HepG2 (cell line): ENCODE measurements around the gene UNC93A. TPM values are rescaled to one million over a fixed set of nuclear protein-coding genes. Genes with fewer than 3 reads are reported as not detected.

ENCODE experiments used
- ATF1 ChIP-seq: IDR thresholded peaks from 2 replicates; pipeline ENCODE4 v1.6.1; 2016; ENCODE audit warnings: mild to moderate bottlenecking, control low read depth
- CENPT ChIP-seq: sonication (generic); formaldehyde crosslinking; IDR thresholded peaks from 2 replicates; pipeline ENCODE4 v1.8.0; 2022; ENCODE audit warnings: low read depth, mild to moderate bottlenecking, moderate library complexity, missing genetic modification reagents
- GABPA ChIP-seq, 2 experiments: IDR thresholded peaks; 2 replicates each; pipeline ENCODE4 v1.6.1; 2011 to 2016; ENCODE audit warnings: low read depth in 2 of 2, low read length in 1 of 2, missing biosample characterization in 1 of 2, missing genetic modification characterization in 1 of 2
- GZF1 ChIP-seq: sonication (generic); formaldehyde crosslinking; IDR thresholded peaks from 2 replicates; pipeline ENCODE4 v1.5.1; 2020; ENCODE audit warnings: mild to moderate bottlenecking, missing genetic modification reagents
- HDAC6 ChIP-seq: fragments of 200-600 bp; sonication (generic); IDR thresholded peaks from 2 replicates; pipeline ENCODE4 v1.7.0; 2017; ENCODE audit warnings: mild to moderate bottlenecking, antibody characterized with exemption, low read length, low read depth
- HNRNPK ChIP-seq: fragments of 200-400 bp; formaldehyde crosslinking; IDR thresholded peaks from 2 replicates; pipeline ENCODE4 v1.6.1; 2018; ENCODE audit warnings: low read length, low read depth, moderate library complexity, mild to moderate bottlenecking; ENCODE audit not compliant: poor library complexity, severe bottlenecking
- TBL1XR1 ChIP-seq: fragments of 150-350 bp; IDR thresholded peaks from 2 replicates; pipeline ENCODE4 v1.6.1; 2014; ENCODE audit warnings: borderline replicate concordance, low read length; ENCODE audit not compliant: partially characterized antibody
- ZNF550 ChIP-seq: sonication (generic); formaldehyde crosslinking; IDR thresholded peaks from 2 replicates; pipeline ENCODE4 v1.4.0; 2020; ENCODE audit warnings: mild to moderate bottlenecking, missing genetic modification reagents, borderline replicate concordance
- ZNF780A ChIP-seq: sonication (generic); formaldehyde crosslinking; IDR thresholded peaks from 2 replicates; pipeline ENCODE4 v1.8.0; 2022; ENCODE audit warnings: mild to moderate bottlenecking, missing genetic modification reagents, moderate library complexity
- polyA plus RNA-seq, 8 experiments: library from polyadenylated mRNA; depleted of rRNA in 3 of 8; stranded (reverse) in 7 of 8; unstranded in 1 of 8; fragments of >200 nt; fragmentation: Illumina TruSeq in 4 of 8; extraction: Trizol in 4 of 8; gene quantifications; 2 replicates each; pipeline versions ENCODE4 v1.2.1 to v1.2.3, GENCODE V29; 2011 to 2016; ENCODE audit warnings: low read depth in 4 of 8, missing spikeins in 1 of 8, mixed read lengths in 1 of 8; ENCODE audit not compliant: insufficient read depth in 1 of 8
- total RNA-seq, 5 experiments: library from RNA; depleted of rRNA; stranded (reverse); fragments of >200 nt; fragmentation: Illumina TruSeq; extraction: Trizol; gene quantifications; 2 replicates each; pipeline ENCODE4 v1.2.3, GENCODE V29; 2016; ENCODE audit warnings: low read depth in 1 of 5
- TF ChIP-seq, protein P1 (sequence below): sonication (generic); formaldehyde crosslinking; IDR thresholded peaks from 2 replicates; pipeline ENCODE4 v1.5.1; 2020; ENCODE audit warnings: mild to moderate bottlenecking, missing genetic modification reagents, borderline replicate concordance
- TF ChIP-seq, protein P2 (sequence below): sonication (generic); formaldehyde crosslinking; IDR thresholded peaks from 2 replicates; pipeline ENCODE4 v1.4.0; 2020; ENCODE audit warnings: mild to moderate bottlenecking, low read depth, missing genetic modification reagents
- TF ChIP-seq, protein P3 (sequence below): IDR thresholded peaks from 2 replicates; pipeline ENCODE4 v1.6.1; 2012; ENCODE audit warnings: inconsistent platforms
- TF ChIP-seq, protein P4 (sequence below): sonication (generic); formaldehyde crosslinking; conservative IDR thresholded peaks from 2 replicates; pipeline ENCODE4 v1.5.0; 2020; ENCODE audit warnings: missing genetic modification reagents
- TF ChIP-seq, protein P5 (sequence below): IDR thresholded peaks from 2 replicates; pipeline ENCODE4 v1.6.1; 2016; ENCODE audit warnings: control low read depth

UNC93A gene
- total and polyA plus RNA-seq, 2 of the 13 experiments (the other 11 are each of a cell fraction or from before 2014, with no cell fraction given): 11.0 to 42.7 TPM

DNA sequence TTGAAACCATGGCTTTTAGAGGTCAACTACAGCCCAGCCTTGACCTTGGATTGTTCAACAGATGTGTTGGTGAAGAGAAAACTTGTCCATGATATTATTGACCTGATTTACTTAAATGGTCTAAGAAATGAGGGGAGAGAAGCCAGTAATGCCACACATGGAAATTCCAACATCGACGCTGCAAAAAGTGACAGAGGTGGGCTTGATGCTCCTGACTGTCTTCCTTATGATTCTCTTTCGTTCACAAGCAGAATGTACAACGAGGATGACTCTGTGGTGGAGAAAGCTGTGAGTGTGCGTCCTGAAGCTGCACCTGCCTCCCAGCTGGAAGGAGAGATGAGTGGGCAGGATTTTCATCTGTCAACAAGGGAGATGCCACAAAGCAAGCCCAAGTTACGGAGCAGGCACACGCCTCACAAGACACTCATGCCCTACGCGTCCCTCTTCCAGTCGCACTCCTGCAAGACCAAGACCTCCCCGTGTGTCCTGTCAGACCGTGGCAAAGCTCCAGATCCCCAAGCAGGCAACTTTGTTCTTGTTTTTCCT, 50.0 kb downstream of the UNC93A start (continued):
- TF ChIP-seq, protein P1, sequence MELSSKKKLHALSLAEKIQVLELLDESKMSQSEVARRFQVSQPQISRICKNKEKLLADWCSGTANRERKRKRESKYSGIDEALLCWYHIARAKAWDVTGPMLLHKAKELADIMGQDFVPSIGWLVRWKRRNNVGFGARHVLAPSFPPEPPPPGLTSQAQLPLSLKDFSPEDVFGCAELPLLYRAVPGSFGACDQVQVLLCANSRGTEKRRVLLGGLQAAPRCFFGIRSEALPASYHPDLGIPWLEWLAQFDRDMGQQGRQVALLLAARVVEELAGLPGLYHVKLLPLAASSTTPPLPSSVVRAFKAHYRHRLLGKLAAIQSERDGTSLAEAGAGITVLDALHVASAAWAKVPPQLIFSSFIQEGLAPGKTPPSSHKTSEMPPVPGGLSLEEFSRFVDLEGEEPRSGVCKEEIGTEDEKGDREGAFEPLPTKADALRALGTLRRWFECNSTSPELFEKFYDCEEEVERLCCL: no peak
- TF ChIP-seq ZNF780A (CRISPR knock-in tag) (no peak), GABPA (IDR thresholded peaks at IDR 0.05; ENCODE audit: low read depth, low read length) (no peak), GABPA (CRISPR knock-in tag; IDR thresholded peaks at IDR 0.05; ENCODE audit: low read depth) (no peak), GZF1 (CRISPR knock-in tag) (no peak), TBL1XR1 (no peak), CENPT (CRISPR knock-in tag) (no peak), ZNF550 (CRISPR knock-in tag) (0 out of 2 replicates have a peak, but pooled peaks have one; percentile 38), HNRNPK (no peak), HDAC6 (no peak), ATF1 (CRISPR knock-in tag) (no peak)
- TF ChIP-seq, protein P2, sequence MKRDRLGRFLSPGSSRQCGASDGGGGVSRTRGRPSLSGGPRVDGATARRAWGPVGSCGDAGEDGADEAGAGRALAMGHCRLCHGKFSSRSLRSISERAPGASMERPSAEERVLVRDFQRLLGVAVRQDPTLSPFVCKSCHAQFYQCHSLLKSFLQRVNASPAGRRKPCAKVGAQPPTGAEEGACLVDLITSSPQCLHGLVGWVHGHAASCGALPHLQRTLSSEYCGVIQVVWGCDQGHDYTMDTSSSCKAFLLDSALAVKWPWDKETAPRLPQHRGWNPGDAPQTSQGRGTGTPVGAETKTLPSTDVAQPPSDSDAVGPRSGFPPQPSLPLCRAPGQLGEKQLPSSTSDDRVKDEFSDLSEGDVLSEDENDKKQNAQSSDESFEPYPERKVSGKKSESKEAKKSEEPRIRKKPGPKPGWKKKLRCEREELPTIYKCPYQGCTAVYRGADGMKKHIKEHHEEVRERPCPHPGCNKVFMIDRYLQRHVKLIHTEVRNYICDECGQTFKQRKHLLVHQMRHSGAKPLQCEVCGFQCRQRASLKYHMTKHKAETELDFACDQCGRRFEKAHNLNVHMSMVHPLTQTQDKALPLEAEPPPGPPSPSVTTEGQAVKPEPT (CRISPR knock-in tag): 0 out of 2 replicates have a peak, but pooled peaks have one; percentile 64
- TF ChIP-seq, protein P3, sequence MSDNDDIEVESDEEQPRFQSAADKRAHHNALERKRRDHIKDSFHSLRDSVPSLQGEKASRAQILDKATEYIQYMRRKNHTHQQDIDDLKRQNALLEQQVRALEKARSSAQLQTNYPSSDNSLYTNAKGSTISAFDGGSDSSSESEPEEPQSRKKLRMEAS: 0 out of 2 replicates have a peak, but pooled peaks have one; percentile 27
- TF ChIP-seq, protein P4, sequence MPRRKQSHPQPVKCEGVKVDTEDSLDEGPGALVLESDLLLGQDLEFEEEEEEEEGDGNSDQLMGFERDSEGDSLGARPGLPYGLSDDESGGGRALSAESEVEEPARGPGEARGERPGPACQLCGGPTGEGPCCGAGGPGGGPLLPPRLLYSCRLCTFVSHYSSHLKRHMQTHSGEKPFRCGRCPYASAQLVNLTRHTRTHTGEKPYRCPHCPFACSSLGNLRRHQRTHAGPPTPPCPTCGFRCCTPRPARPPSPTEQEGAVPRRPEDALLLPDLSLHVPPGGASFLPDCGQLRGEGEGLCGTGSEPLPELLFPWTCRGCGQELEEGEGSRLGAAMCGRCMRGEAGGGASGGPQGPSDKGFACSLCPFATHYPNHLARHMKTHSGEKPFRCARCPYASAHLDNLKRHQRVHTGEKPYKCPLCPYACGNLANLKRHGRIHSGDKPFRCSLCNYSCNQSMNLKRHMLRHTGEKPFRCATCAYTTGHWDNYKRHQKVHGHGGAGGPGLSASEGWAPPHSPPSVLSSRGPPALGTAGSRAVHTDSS (CRISPR knock-in tag): no peak
- TF ChIP-seq, protein P5, sequence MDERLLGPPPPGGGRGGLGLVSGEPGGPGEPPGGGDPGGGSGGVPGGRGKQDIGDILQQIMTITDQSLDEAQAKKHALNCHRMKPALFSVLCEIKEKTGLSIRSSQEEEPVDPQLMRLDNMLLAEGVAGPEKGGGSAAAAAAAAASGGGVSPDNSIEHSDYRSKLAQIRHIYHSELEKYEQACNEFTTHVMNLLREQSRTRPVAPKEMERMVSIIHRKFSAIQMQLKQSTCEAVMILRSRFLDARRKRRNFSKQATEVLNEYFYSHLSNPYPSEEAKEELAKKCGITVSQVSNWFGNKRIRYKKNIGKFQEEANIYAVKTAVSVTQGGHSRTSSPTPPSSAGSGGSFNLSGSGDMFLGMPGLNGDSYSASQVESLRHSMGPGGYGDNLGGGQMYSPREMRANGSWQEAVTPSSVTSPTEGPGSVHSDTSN (CRISPR knock-in tag): no peak
